Epithelial cell of proximal tubule (primary cell): Measurements from ENCODE around the gene CCDC127. TPM values are rescaled to one million over a fixed set of nuclear protein-coding genes. Genes with fewer than 3 reads are reported as not detected.

Source experiments
- DNase-seq: peaks from one replicate; pipeline ENCODE4 v3.0.0-alpha.2; 2011; ENCODE audit warnings: low read depth
- H3K4me3 ChIP-seq: 2 replicates; pipeline ENCODE4 v1.5.1; 2011; ENCODE audit warnings: low read depth, mild to moderate bottlenecking, low read length
- total RNA-seq: library from RNA; depleted of rRNA; stranded (reverse); fragments of >200 nt; gene quantifications from 2 replicates; pipeline ENCODE4 v1.2.3, GENCODE V29; 2015
- TF ChIP-seq, protein P1 (sequence below): conservative IDR thresholded peaks from 2 replicates; pipeline ENCODE4 v1.5.1; 2012; ENCODE audit warnings: low read depth, mild to moderate bottlenecking, low read length

Gene CCDC127
- total RNA-seq, 1 donor from 2014 or later, result 4.5 TPM

DNA sequence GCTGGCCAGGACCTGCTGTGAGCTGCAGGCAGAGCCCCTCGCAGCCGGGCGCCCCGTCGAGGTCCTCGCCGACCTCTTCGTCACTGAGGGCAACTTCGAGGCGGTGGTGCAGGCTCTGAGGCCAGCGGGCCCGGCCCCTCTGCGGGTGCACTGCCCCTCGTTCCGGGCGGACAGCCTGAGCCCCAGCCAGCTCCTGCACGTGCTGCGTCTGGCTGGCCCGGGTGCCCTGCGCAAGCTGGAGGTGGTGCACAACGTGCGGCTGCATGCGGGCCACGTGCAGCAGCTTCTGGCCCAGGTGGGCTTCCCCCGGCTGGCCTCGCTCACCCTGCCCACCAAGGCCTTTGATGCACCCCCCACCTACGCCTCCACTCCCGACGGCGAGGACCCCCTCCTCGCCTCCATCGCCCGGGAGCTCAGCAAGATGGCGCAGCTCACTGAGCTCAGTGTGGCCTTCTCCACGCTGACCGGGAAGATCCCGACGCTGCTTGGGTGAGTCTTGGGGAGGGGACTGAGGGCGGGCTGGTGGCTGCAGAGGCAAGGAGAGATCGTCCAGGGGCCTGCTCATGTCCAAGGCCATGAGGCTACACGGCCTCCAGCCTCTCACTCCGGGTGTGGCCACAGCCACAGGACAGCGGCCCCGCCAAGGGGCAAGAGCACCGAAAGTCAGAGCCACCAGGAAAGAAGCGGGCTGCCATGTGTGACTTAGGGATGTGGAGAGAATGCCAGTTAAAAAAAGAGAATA lies 25.8 kb downstream of the CCDC127 start:
- TF ChIP-seq, protein P1, sequence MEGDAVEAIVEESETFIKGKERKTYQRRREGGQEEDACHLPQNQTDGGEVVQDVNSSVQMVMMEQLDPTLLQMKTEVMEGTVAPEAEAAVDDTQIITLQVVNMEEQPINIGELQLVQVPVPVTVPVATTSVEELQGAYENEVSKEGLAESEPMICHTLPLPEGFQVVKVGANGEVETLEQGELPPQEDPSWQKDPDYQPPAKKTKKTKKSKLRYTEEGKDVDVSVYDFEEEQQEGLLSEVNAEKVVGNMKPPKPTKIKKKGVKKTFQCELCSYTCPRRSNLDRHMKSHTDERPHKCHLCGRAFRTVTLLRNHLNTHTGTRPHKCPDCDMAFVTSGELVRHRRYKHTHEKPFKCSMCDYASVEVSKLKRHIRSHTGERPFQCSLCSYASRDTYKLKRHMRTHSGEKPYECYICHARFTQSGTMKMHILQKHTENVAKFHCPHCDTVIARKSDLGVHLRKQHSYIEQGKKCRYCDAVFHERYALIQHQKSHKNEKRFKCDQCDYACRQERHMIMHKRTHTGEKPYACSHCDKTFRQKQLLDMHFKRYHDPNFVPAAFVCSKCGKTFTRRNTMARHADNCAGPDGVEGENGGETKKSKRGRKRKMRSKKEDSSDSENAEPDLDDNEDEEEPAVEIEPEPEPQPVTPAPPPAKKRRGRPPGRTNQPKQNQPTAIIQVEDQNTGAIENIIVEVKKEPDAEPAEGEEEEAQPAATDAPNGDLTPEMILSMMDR, result no peak
- DNase-seq, result no peak

DNA sequence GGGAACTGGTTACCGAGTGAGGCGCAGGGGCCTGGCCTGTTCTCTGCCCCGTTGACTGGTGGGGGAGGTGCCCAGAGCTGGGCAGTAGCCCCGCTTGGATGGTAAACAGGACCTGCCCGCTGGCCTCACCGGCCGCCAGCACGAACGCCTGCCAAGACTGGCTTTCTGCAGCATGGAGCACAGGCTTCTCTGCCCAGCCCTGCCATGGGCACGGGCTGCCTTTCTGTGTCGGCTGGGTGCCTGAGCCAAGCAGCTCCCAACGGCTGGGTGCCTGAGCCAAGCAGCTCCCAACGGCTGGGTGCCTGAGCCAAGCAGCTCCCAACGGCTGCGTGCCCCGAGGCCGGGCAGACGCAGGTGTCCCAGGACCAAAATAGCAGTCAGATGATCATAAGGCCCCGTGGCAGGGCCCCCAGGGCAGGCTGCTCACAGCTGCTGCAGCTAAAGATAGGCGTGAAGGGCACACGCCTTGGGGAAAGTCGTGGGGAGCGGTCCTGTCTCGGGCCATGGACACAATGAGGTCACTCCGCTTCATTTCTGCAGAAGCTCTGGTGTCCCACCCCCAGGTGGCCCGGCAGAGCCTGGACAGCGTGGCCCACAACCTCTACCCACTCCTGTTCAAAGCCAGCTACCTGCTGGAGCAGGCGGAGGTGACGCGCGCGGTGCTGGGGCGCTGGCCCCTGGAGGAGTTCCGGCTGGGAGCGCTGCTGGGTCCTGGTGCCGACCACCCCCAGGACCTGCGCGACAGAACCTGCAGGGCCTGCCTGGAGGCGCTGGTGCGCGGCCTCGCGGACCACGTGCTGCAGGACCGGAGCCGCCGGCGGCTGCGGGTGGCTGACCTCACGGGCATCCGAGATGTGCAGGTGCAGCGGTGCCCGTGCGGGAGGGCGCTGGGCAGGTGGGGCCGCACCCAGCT lies 26.7 kb downstream of the CCDC127 start, which contains the start of gene LRRC14B:
Gene LRRC14B, plus strand, starts transcription at position 460 of the 913 bp plus-strand sequence. Its CDS starts 44 bp downstream, at position 504.
- TF ChIP-seq, protein P1, result no peak
- H3K4me3 ChIP-seq, result peak within 1 kb of the TSS; percentile 39
- DNase-seq, result no peak

More for the DNA sequence above, 25.8 kb downstream of the CCDC127 start:
- H3K4me3 ChIP-seq, result no peak overlapping the region

DNA sequence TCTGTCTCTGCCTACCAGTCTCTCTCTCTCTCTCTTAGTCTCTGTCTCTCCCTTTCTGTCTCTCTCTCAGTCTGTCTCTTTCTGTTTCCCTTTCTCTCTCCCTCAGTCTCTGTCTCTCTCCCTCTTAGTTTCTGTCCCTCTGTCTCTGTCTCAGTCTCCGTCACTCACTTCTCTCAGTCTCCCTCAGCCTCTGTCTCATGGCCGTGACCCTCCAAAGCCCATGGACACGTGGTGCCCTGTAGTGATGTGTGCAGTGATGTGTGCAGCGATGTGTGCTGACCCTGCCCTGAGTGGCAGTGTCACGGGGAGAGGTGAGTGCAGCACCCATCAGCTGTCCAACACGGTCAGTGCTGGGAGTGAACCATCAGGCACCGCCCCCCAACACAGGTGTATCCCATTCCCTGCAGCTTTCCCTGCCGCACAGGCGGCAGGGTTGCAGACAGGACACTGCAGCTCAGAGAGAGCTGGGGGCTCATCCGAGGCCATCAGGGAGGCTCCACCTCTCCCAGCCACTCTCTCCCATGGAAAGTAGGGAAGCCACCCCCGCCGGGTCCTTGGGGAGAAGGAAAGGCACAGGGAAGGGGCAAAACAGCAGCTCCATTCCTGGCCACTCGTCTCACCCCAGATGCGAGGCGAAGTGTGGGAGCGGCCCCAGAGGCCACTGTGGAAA lies 27.5 kb downstream of the CCDC127 start:
- TF ChIP-seq, protein P1, result no peak
- H3K4me3 ChIP-seq, result no peak overlapping the region
- no peak for DNase-seq

DNA sequence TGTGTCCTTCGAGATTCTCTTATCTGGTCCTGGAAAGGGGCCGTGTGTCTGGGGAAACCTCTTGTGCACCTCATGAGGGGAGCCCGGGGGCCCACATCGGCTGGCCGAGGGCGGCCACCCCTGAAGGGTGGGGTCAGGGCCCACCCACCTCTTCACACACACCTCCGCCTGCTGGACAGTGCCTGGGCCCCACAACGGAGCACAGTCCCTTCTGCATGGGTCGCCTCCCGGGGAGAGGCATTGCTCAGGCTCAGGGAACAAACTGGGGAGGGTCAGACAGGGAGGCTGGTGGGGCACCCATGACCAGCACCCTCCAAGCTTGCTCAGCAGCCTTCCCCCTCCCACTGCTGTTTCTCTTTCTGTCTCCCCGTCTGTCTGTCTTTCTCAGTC lies 28.0 kb downstream of the CCDC127 start:
- no peak overlapping the region for H3K4me3 ChIP-seq
- TF ChIP-seq, protein P1, result no peak
- DNase-seq, result no peak

DNA sequence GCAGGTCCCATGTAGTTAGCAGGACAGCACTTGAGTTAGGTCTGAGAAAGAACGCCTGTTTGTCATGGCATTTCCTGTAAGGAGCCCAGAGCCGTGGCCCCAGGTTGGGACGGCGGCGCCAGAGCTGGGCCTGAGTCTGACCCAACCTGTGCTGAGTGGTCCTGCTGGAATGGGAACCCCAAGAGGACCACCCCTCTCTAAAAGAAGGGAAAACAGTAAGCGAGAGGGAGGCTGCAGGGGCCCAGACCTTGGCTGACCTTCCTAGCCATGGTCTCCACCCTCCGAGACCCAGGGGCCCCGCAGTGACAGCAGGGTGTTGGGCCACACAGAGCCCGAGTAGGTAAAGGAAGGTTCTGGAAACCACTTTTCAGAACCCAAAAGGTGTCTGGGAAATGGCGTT lies 28.5 kb downstream of the CCDC127 start:
- H3K4me3 ChIP-seq, result no peak overlapping the region
- TF ChIP-seq, protein P1, result no peak
- no peak for DNase-seq

DNA sequence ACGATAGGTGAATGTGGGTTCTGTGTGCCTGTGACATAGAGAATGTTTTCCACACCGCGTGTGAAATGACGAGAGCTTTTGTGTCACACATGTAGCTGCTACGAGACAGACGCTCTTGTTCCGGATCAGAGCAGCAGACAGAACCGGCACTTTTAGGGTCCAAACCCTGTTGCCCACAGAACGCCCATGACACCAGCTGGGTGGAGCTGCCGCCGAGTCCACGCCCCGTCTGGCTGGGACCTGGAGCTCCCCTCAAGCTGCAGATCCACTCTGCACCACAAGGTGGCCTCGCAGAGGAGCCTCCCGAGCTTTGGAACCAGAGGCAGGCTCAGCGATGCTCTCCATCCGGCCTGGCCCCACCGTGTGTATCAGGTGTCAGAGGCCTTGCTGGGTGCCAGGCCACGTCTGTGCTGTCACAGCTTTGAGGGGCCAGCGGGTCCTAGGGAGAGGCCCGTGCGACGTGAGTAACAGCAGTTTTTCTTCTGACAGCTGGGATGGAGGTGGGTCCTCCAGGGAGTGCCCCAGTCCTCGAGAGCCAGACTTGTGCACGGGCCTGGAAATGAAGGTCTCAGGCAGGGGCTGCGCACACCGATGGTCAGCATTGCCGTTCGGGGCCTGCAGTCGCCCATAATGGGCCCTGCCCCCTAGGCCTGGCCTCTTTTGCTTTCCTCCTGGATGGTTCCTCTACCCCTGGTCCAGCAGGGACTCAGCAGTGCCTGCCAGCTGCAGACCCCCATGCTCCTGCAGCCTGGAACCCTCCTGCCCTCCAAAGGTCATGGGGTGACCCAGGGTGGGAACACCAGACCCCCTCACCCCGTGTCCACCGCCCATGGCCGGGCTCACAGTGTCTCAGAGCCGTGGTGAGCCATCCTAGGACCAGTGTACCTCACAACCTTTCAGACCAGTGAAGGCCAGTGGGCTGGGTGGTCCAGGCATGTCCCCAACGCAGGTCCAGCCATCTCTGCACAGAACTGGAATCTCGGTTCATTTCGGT lies 29.2 kb downstream of the CCDC127 start:
- TF ChIP-seq, protein P1, result peak; percentile 84
- no peak for DNase-seq
- peak overlapping the region; percentile 36 for H3K4me3 ChIP-seq
